Endothelial cell of umbilical vein (primary cell): ENCODE results near the gene SAMD1.

Experiments used
- CTCF ChIP-seq, 2 donors: IDR thresholded peaks; 1 replicate in 1 of 2; 2 replicates in 1 of 2; pipeline ENCODE4 v1.5.1; 2011; ENCODE audit warnings: low read length in 2 of 2, mild to moderate bottlenecking in 2 of 2, moderate library complexity in 2 of 2, control low read depth in 1 of 2, inconsistent platforms in 1 of 2, low read depth in 1 of 2; ENCODE audit not compliant: insufficient read depth in 1 of 2; ENCODE audit errors: extremely low read depth in 1 of 2
- GATA2 ChIP-seq: IDR thresholded peaks from 2 replicates; pipeline ENCODE4 v1.7.0; 2011; ENCODE audit warnings: low read depth, mild to moderate bottlenecking, moderate library complexity, mixed read lengths, low read length; ENCODE audit not compliant: insufficient read length, insufficient read depth
- JUN ChIP-seq: IDR thresholded peaks from 2 replicates; pipeline ENCODE4 v1.6.1; 2011; ENCODE audit warnings: borderline replicate concordance, low read depth; ENCODE audit not compliant: insufficient read length, insufficient read depth
- MAX ChIP-seq: IDR thresholded peaks from 2 replicates; pipeline ENCODE4 v1.6.1; 2011; ENCODE audit not compliant: insufficient read depth, insufficient read length
- MYC ChIP-seq: IDR thresholded peaks from one replicate; pipeline ENCODE4 v1.6.1; 2011; ENCODE audit warnings: mild to moderate bottlenecking, low read depth, low read length
- POLR2A ChIP-seq: IDR thresholded peaks from 2 replicates; pipeline ENCODE4 v1.6.1; 2012; ENCODE audit warnings: low read depth, mild to moderate bottlenecking, control low read depth, low read length

- no peak for TF ChIP-seq CTCF (IDR thresholded peaks at IDR 0.05; ENCODE audit: extremely low read depth in 1 of 2, insufficient read depth in 1 of 2, low read depth in 1 of 2, low read length in 2 of 2)
- no peak for TF ChIP-seq JUN
- no peak for TF ChIP-seq MAX
- no peak for TF ChIP-seq POLR2A
- no peak for TF ChIP-seq MYC
- TF ChIP-seq GATA2: no peak
These were observed 38.1 kb downstream of the SAMD1 start for GRCh38 chr19:14052470-14052869.
